HG03135 (cell line): ENCODE results near the gene PAX3.

Experiments used
- ATAC-seq: cut with Tn5 transposase; IDR thresholded peaks from one replicate; pipeline ENCODE4 v1.9.1; 2021; ENCODE audit warnings: mild to moderate bottlenecking, moderate library complexity; ENCODE audit not compliant: unreplicated experiment

Gene PAX3

GRCh38 chr2:222232372-222232771 lies 66.4 kb downstream of the PAX3 start:
- ATAC-seq = no peak

DNA sequence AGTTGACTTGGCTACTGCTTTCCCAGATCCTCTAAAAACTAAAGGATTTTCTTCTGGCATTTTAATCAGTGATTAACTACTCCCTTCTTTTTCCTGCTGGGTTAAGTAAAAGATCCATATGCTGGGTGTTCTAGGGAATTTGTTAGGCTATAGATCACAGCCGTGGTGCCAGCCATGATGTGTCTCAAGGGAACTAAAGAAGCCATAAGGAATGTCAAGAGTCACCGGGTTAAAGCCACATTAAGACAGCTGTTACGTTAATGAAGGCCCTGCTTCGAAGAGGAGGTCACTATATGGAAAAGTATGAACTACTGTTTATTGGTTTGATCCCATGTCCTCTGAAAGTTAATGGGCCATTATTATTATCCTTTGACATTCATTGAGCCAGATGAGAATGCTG lies 70.7 kb downstream of the PAX3 start:
- ATAC-seq = no peak

DNA sequence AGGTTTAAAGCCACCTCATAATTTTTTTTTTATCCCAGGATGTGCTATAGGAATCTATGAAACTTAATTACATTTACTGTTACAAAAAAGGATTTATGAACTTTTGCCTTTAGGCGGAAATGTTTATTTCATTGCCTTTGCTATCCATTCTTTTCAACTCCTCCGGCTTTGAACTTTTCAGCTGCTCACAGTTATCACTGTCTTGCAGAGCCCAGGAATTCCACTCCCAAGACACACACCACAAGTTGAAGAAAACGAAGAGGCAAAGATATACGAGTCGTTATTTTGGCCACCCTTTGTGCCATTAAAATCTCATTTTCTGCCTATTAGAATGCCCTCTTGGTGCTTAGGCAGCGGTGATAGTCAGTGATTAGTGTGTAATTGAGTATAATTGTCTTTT lies 80.0 kb downstream of the PAX3 start:
- no peak for ATAC-seq

DNA sequence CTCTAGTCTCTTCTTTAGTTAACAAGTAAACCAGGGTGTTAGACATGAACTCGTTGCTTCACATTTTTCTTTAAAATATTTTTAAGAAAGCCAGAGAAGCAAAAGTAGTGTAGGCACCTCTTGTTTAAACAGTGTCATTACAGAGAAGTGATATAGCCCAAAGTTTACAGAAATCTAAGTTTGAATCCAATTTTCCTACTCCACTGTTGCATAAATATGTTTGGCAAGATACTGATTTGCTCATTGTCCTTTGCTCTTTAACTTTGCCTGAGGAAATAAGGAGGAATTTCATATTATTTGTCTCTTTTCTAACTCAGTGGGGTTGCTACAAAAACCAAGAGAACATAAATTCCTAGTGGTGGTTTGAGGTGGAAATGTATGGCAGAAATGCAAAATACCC lies 81.1 kb downstream of the PAX3 start:
- ATAC-seq = no peak

DNA sequence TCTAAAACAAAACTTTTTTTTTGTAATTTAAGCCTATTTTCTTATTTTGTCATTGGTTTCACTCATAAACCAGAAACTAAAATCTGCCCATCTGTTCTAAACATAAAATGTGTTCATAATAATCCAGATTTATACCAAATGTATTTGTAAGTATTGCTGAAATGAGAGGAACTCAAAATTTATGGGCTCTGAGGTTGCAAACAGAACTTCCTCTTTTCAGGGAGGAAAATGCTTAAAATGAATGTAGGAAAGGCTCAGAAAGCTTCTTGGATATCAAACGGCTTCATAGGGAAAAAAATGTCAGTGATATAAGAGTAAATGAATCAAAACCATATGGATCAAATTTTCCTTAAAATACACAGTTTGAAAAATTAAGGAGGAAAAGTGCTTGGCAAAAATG lies 83.9 kb downstream of the PAX3 start:
- ATAC-seq = no peak

GRCh38 chr2:222213049-222213448 lies 85.7 kb downstream of the PAX3 start:
- no peak for ATAC-seq

DNA sequence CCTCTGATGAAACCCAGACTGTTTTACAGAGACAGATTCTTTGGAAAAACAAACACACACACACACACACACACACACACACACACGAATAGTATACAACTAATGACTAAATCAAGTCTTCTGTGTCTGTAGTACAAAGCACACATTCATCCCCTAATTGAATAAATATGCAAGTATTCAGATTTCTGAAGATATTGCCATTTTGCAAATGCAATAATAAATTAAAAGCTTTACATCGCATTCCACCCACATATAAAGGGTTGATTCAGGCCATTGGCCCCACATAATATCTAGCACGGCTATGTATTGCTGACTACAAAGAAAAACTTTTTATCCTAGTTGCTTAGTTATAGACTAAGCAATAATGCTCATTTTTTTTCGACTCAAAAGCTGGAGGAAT lies 86.2 kb downstream of the PAX3 start:
- ATAC-seq = no peak

GRCh38 chr2:222208010-222208690 lies 90.6 kb downstream of the PAX3 start:
- ATAC-seq = no peak

GRCh38 chr2:222205136-222205535 lies 93.7 kb downstream of the PAX3 start:
- no peak for ATAC-seq

GRCh38 chr2:222203041-222203440 lies 95.8 kb downstream of the PAX3 start:
- no peak for ATAC-seq

DNA sequence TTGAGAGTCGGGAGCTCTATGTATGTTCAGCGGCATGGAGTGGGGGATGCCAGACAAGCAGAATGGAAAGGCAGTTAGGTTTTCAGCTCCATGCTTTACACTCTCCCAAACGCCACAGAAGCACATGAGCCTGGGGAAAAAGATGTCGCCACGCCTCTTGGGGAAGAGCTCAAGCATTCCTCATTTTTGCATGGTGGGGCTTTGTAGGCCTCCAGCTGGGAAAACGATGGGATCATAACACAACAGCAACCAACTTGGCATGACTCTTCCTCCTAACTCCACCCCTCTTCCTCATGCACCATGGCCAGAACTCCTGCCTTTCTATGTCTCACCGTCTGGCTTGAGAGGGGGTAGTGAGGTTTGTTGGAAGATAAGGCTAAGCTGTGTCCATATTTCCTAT lies 102.6 kb downstream of the PAX3 start:
- no peak for ATAC-seq

DNA sequence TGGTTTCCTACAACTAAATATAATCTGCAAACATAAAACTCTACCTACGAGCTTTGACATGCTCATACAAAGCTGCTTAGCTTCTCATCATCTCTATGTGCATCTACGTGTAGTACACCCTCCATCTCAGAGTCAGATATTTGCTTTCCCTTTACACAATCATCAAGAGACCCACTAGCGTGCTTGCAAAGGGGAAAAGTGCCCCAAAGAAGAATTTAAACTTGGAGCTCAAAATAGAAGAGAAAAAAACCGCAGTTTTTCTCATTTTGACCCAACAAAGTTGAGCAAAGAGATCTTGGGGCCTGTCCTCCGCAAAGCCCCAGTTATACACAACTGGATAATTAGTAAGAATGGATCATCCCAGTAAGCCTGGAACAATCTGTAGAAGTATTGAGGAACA lies 104.1 kb downstream of the PAX3 start:
- no peak for ATAC-seq

- no peak for ATAC-seq
Observed at GRCh38 chr2:222193328-222193983, 105.3 kb downstream of the PAX3 start.

DNA sequence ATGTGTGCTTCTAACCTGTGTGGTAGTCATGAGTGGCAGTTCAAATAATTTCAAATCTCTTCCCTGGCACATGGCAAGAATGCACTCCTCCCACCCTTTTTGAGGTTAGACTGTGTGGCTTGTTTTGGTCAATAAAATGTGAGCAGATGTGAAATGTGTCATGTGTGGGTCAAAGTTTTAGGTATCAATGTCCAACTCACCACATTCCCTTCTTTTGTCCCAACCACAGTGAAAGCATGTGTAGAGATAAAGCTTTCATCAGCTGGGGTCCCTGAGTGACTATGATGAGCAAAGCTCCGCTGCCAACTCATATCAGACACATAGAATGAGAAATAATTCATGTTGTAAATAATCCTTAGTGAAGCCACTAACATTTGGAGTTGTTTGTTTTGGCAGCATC lies 118.2 kb downstream of the PAX3 start:
- ATAC-seq = no peak

DNA sequence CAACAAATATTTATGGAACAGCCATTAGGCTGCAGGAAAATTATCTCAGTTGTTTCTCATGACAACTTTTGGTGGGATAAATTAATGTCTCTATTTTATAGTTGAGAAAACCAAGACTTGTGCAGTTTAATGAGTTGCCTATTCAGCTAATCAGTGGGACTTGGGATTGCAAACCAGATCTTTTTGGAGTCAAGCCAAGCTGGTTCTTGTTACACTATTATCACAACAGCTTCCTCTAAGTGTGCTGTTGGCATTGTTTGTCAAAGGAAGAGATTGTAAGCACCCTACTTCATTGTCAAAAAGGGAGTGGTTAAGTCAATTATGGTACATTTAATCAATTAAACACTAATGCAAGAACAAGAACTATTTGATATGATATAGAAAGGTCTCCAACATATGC lies 119.2 kb downstream of the PAX3 start:
- no peak for ATAC-seq

DNA sequence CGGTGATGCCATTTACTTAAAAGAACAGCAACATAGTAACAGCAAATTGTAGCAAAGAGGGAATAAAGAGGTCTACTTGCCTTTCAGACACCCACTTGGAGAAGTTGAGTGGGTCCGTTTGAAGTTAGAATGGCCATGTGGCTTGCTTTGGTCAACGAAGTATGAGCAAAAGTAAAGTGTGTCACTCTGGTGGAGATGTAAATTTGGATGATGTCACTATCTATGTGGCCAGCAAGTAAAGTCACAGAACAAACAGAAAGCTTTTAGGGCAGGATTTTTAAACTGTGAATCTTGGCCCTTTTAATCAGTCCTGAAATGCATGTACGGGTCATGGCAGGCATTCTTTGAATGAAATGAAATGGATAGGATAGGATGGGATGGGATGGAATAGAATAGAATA lies 120.3 kb downstream of the PAX3 start:
- no peak for ATAC-seq

GRCh38 chr2:222176890-222177289 lies 121.9 kb downstream of the PAX3 start:
- no peak for ATAC-seq

GRCh38 chr2:222174450-222174849 lies 124.3 kb downstream of the PAX3 start:
- ATAC-seq = no peak

- no peak for ATAC-seq
Observed at GRCh38 chr2:222169346-222169745, 129.5 kb downstream of the PAX3 start.

- ATAC-seq = no peak
Observed at GRCh38 chr2:222167762-222168161, 131.0 kb downstream of the PAX3 start.

- no peak for ATAC-seq
Observed at GRCh38 chr2:222160944-222161343, 137.9 kb downstream of the PAX3 start.

DNA sequence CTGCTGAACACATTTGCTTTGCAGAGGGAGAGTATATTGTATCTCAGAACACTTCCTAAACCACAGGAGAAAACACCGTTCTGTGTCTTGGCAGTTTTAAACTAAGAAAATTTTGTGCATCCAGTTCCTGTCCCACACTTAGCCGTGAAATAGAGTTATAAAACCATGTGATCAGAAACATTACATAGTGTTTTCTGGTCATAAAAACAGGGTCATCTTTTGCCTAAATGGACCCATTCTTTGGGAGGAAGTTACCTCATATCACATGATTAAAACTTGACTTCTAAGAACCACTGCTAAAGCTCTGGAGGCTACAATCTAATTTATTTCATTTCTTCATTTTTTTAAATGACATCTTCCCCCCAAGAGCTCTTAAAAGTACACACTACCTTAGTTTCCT lies 138.7 kb downstream of the PAX3 start:
- ATAC-seq = no peak

- no peak for ATAC-seq
Observed at GRCh38 chr2:222159221-222159620, 139.6 kb downstream of the PAX3 start.
